SW 1271 (cell line): ENCODE data around the gene PROX1.

Experiments
- DNase-seq, 2 experiments: peaks; one replicate each; lab custom pipeline; 2025; lab: John Stamatoyannopoulos, UW

PROX1 gene

GRCh38 chr1:213979751-213980586, 7.8 kb upstream of the PROX1 start:
- DNase-seq = no peak

- DNase-seq = no peak
These were observed 6.9 kb upstream of the PROX1 start for GRCh38 chr1:213980906-213981305.

DNA sequence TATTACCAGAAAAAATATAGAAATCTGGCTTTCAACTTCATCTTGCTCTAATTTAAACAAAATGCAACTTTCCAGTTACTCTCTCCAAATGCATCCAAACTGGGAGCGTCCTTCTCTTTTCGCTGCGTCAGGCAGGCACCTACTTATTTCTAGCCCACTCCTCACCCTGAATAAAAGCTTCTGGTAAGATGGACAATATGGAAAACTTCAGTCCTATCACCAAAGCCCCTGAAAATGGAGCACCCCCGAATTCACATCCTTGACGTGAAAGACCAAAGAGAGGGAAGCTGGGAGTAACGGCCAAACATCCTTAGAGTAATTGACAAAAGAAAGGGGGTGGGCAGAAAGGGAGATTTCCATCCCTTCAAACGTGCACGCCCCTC, 5.5 kb upstream of the PROX1 start:
- no peak for DNase-seq

GRCh38 chr1:213982672-213983492, 4.9 kb upstream of the PROX1 start:
- DNase-seq = no peak

GRCh38 chr1:213983493-213984386, 4.0 kb upstream of the PROX1 start:
- no peak for DNase-seq

DNA sequence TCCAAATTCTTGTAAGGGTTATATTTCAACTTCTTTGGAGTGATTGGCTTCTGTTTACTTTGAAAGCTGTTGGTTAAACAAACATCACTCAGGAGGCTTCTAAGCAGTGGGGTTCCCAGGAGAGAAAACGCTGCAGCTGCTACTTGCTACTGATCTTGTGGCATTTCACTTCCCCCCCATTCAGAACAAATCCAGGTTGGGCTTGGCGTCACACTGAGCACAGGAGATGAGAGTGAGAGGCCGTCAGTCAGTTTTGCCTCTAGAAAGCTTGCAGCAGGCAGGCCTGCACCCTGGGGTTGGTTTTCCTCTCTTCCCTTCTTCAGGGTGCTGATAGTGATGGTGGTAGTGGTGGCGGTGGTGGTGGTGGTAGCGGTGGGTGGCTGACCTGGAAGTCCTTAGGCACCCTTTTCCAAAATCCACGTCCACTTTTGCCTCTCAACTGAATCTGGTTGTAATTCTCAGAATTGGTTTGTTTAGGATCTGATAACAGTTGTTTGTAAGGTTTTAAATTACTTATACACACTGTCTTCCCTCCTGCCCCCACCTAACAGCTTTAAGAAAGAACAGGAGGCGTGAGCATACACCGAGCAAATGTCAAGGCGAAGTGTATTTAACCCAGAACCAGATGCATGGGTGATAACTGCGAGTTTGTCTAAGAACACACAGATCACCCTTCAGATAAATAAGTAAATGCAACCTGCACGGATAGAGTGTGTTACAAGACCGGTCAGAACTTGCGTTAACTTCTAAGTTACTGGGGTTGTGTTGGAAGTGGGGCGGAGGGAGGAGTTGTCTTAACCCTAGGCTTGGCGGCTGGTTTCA, 3.2 kb upstream of the PROX1 start:
- no peak for DNase-seq

GRCh38 chr1:213985209-213986019, 2.4 kb upstream of the PROX1 start:
- DNase-seq = no peak

- DNase-seq = no peak
These were observed 1.5 kb upstream of the PROX1 start for GRCh38 chr1:213986020-213986924.

- DNase-seq = no peak
These were observed 885 bp upstream of the PROX1 start for GRCh38 chr1:213986925-213987250.

- no peak for DNase-seq
These were observed 299 bp upstream of the PROX1 start for GRCh38 chr1:213987422-213987926.

DNA sequence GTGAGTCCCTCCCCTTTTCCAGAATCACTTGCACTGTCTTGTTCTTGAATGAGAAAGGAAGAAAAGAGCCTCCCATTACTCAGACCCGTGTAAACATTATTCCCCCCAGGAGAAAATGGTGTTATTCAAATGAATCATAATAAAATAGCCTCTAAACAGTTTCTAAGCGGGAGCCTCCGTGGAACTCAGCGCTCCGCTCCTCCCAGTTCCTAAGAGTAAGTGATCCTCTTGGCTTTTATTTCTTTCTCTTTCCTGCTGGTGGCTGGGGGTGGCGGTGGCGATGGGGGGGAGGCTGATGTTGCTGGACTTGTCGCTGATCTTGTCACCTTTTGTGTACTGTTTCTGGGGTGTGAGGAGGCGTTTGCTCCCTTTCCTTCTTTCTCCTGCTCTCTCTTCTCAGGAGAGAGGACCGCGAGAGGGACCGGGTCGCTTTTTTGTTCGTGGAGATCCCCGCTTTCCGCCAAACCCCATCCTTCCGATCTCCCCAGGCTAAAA, 781 bp downstream of the PROX1 start:
- no peak for DNase-seq

DNA sequence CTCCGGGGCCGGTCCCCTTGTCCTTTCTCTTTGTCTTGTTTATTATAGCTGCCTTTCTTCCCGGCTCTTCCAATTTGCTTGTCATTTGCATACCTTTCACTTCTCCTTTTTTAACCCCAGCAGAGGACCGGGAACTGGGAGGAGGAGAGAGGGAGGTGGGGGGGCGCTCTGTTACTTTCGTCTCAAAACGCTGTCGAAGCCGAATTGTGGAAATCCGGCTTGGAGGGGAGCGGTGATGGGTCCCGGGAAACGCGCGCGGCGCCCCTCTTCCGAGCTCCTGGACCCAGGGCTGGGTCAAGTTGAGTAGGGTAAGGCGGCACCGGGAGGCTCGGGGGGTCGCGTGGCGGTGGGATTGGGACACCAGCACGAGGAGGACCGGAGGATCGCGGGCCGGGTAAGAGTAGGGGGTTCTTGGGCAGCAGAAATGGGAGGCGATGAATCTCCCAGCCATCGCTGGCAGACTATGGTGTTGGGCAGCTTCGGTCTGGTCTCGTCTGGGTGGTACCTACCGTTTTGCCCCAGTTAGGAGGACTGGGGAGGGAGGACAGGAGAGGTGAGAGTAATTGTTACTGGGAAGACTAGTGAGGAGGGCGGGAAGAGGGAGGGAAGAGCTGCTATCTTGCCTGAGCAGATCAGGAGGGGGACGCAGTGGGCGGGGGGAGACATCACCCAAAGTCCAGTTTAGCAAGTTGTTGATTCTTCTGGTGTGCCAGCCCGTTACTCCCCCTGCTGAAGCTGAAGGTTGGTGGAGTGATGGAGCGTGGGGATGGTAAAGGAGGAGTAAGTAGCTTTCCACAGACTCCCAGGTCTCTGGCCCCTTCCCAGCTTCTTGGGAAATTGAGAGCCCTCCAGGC, 1.5 kb downstream of the PROX1 start:
- no peak for DNase-seq

GRCh38 chr1:213993929-213994328, 6.2 kb downstream of the PROX1 start:
- no peak for DNase-seq

- DNase-seq = no peak
These were observed 7.1 kb downstream of the PROX1 start for GRCh38 chr1:213994888-213995287.

GRCh38 chr1:213995603-213996002, 7.8 kb downstream of the PROX1 start:
- no peak for DNase-seq

- no peak for DNase-seq
These were observed 8.7 kb downstream of the PROX1 start for GRCh38 chr1:213996320-213997037.

GRCh38 chr1:213997038-213997771, 9.4 kb downstream of the PROX1 start:
- DNase-seq = no peak
